UCSD-AML1 (cell line): ENCODE data around the gene OR2T4.

ENCODE experiments used
- DNase-seq: peaks from one replicate; lab custom pipeline; 2025; ENCODE audit not compliant: unreplicated experiment; lab: John Stamatoyannopoulos, UW

The OR2T4 gene

GRCh38 chr1:248361121-248361715 lies at the start of gene OR2T4:
Gene OR2T4 (plus strand): TSS chr1:248361665. CDS start chr1:248361665, 0 bp downstream.
- DNase-seq, result no peak

DNA sequence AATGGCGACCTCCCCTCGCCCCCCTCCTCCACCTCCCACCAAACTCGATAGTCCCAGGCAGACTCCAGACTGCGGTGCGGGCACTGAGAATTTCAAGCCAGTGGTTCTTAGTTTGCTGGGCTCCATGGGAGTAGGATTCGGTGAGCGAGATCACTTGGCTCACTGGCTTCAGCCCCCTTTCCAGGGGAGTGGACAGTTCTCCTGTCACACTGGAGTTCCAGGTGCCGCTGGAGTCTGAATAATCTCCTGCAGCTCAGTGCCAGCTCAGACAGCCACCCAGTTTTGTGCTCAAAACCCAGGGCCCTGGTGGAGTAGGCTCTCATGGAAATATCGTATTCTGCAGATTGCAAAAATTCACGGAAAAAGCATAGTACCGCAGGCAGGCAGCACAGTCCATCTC lies 44.7 kb upstream of the OR2T4 start:
- no peak for DNase-seq

DNA sequence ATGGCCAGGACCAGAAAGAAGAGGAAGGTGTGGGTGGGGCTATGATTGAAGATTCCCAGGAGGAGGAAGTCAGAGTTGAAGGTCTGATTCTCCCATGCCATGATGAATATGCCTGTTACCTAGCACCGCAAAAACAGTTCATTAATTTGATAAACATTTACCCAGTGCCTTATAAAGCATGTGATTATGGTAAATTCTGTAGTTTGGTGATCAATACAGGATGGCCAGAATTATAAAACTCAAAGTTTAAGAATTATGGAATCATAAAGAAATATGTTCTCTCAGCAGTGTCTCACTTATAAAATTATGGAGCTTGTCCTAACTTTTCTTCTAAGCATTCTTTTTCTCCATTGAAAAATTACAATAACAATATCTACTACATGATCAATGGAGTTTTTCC lies 37.0 kb upstream of the OR2T4 start, which contains the start of gene OR2M7:
Gene OR2M7, minus strand, starts transcription at position 101 of the 400 bp plus-strand sequence. Its CDS starts 0 bp downstream, at position 101.
- no peak for DNase-seq

GRCh38 chr1:248343451-248343850 lies 18.0 kb upstream of the OR2T4 start:
- DNase-seq, result no peak

DNA sequence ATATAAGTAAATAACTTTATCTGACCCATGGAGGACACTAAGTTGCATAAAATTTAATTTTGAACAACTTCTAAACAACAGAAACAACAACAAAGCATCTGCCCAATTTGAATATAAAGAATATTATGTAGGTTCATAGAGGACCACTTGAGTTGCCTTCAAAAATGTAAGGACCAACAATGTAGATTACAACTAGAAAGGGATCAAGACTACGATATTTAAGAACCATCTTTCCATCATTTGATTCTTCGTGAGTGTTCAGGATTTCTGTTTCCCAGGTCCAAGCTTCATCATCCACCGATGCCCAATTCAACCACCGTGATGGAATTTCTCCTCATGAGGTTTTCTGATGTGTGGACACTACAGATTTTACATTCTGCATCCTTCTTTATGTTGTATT lies 13.0 kb upstream of the OR2T4 start, which contains the start of gene OR14C36:
Gene OR14C36, plus strand, starts transcription at position 301 of the 400 bp plus-strand sequence. Its CDS starts 0 bp downstream, at position 301.
- no peak for DNase-seq

DNA sequence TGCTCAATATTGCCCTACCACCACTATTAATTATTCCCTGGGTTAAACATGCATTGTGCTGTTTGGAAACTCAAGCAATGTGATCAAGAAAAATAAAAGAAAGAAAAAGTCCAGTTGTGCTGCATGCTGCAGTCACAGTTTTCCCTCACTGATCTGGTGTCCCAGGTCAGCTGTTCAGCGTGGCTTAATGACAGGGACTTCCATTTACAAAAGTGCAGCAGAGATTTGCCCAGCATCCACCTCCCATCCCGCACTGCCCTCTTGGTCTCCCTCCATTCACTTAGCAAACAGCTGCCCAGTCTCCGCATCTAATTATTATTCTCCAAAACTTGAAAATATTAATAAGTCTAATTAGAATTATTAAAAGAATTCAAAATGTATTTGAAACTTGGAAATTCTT lies 2.0 kb upstream of the OR2T4 start:
- DNase-seq, result no peak

- DNase-seq, result no peak
These were observed 5.1 kb downstream of the OR2T4 start for GRCh38 chr1:248366609-248367008.

GRCh38 chr1:248372394-248372793 lies 10.9 kb downstream of the OR2T4 start:
- no peak for DNase-seq

GRCh38 chr1:248373761-248374160 lies 12.3 kb downstream of the OR2T4 start:
- DNase-seq, result no peak

DNA sequence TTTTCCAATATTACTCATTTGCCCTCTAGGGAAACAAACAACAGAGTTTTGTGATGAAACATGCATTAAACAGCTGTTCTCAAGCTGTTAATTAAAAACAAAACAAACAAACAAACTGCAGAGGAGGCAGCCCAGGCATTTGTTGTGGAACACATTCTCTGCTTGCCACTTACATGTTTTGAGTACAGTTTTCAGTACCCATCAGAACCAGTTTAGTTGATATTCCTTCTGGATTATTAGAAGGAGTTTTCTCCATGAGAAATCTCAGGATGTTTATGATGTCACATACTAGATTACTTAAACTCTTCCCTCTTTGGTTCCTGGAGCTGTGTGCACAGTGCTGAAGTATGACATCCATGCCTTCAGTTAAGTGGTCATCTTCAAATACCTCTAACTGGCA lies 14.0 kb downstream of the OR2T4 start, which contains the start of gene OR2T6:
Gene OR2T6, plus strand, starts transcription at position 301 of the 400 bp plus-strand sequence. CDS start 11,863 bp downstream, outside the sequence.
- DNase-seq, result no peak

GRCh38 chr1:248376916-248377315 lies 15.5 kb downstream of the OR2T4 start:
- no peak for DNase-seq

DNA sequence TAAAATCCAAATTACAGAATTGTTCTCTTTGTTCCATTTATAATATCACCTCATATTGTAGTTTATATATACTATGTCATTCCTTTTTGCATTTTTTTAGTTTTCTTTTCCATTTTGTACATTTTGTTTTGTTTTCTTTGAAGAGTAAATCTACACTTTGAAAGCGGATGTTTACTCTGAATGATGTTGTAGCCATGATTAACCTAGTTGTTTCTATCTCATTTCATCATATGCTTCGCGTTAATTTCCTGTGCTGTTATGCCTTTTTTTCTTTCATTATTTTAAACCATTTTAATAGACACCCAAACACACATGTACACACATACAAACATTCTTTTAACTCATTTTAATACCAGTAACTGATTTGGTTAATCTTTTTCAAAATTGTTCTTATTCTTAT lies 19.4 kb downstream of the OR2T4 start:
- DNase-seq, result no peak

- DNase-seq, result no peak
These were observed 27.0 kb downstream of the OR2T4 start for GRCh38 chr1:248388426-248388825.

DNA sequence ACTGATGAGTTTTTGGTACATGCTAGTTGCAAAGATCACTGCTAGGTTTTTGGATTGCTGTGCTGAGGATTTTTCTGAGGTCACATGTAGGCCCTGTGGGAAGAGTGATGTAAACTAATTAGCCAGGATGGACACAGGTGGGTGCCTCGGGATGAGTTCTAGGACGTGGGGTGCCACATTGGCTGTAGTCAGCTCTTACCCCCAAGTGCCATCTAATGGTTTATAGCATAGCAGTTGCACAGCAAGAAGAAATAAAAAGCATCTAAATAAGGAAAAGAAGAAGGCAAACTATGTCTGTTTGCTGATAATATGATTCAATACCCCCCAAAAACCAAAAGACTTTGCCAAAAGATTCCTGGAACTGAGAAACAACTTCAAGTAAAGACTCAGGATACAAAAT lies 31.6 kb downstream of the OR2T4 start:
- no peak for DNase-seq

- no peak for DNase-seq
These were observed 41.3 kb downstream of the OR2T4 start, which contains the start of gene OR2T1 for GRCh38 chr1:248402748-248403147. Gene OR2T1 (plus strand): TSS chr1:248403048. CDS start chr1:248406148, 3,100 bp downstream.

- no peak for DNase-seq
These were observed 42.6 kb downstream of the OR2T4 start for GRCh38 chr1:248404024-248404423.

DNA sequence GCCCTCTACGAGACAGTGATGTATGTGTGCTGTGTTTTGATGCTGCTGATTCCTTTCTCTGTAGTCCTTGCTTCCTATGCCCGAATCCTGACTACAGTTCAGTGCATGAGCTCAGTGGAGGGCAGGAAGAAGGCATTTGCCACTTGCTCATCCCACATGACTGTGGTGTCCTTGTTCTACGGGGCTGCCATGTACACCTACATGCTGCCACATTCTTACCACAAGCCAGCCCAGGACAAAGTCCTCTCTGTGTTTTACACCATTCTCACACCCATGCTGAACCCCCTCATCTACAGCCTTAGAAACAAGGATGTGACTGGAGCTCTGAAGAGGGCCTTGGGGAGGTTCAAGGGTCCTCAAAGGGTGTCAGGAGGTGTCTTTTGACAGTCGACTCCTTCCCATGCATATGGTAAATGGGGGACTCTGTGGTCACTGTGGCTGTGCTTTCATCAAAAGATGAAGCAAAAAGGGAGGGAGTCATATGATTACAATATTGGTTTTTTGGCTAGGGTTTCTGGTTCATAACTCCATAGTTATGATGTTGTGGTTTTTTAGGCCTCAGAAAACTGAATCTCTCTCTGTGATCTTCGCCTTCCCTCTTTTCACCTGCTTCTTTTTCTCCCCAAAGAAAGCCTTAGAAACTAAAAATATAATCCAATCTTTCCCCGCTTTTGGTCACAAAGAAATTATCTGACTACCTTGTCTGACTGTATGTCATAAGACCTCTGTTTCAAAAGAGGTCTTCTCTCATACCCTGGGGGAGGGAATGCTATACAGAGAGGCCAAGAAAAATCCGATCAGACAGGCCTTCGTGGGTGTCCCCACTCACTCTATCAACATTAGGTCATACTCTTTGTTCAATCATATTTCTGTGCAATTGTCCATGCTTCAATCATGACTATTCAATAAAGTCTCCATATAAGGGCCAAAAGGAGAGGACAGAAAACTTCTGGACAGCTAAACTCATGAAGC lies 45.5 kb downstream of the OR2T4 start:
- no peak for DNase-seq
